ENCODE measurements around the gene NAV3. TPM values are rescaled to one million over a fixed set of nuclear protein-coding genes. Genes with fewer than 3 reads are reported as not detected.
"Not testable (repeated sequence)": the region's sequence is repeated elsewhere in the genome, so short reads cannot be mapped to it uniquely, and the experiment has no call there.

Gene NAV3
- total and polyA plus RNA-seq, 5 experiments from 2014 or later, result not detected

GRCh38 chr12:78101113-78101876 lies 270.6 kb downstream of the NAV3 start:
- Mint-ChIP-seq H3K27me3 (no peaks in the 10 kb centered on the region), H3K9me3 (peaks cover 0 to 20% (median 0%) of the 10 kb centered on the region in 9 donors), H3K4me3 (no peak overlapping the region), H3K36me3 (no peaks in the 10 kb centered on the region), H3K27ac (no peak overlapping the region), H3K4me1 (no peaks in the 10 kb centered on the region)
- POLR2A ChIA-PET, result no interaction called here
- ATAC-seq (no peak), DNase-seq (no peak)

GRCh38 chr12:78101946-78102635 lies 271.4 kb downstream of the NAV3 start:
- H3K27ac Mint-ChIP-seq, result no peak overlapping the region
- POLR2A ChIA-PET, result no interaction called here
- no peak overlapping the region for H3K4me3 Mint-ChIP-seq
- peaks cover 0 to 12% (median 5%) of the 10 kb centered on the region in 9 donors for H3K9me3 Mint-ChIP-seq
- ATAC-seq, result no peak
- H3K36me3 Mint-ChIP-seq, result no peaks in the 10 kb centered on the region
- DNase-seq, result no peak
- no peaks in the 10 kb centered on the region for H3K4me1 Mint-ChIP-seq
- H3K27me3 Mint-ChIP-seq, result no peaks in the 10 kb centered on the region

- H3K4me1 Mint-ChIP-seq, ATAC-seq, DNase-seq, H3K4me3 Mint-ChIP-seq, H3K36me3 Mint-ChIP-seq, H3K27ac Mint-ChIP-seq, POLR2A ChIA-PET, H3K27me3 Mint-ChIP-seq: not testable (repeated sequence)
- peaks cover 0 to 16% (median 8%) of the 10 kb centered on the region in 9 donors for H3K9me3 Mint-ChIP-seq
Observed at GRCh38 chr12:78102801-78103200, 272.1 kb downstream of the NAV3 start.

- Mint-ChIP-seq H3K4me1 (no peaks in the 10 kb centered on the region), H3K4me3 (no peak overlapping the region), H3K36me3 (peaks cover 0 to 5% (median under 1%) of the 10 kb centered on the region in 3 donors), H3K27me3 (no peaks in the 10 kb centered on the region), H3K27ac (no peak overlapping the region), H3K9me3 (peaks cover 3 to 34% (median 14%) of the 10 kb centered on the region in 9 donors)
- ATAC-seq, result no peak
- DNase-seq, result no peak
- POLR2A ChIA-PET, result no interaction called here
Observed at GRCh38 chr12:78115889-78116288, 285.2 kb downstream of the NAV3 start.

- no peak overlapping the region for H3K4me3 Mint-ChIP-seq
- no peaks in the 10 kb centered on the region for H3K27me3 Mint-ChIP-seq
- no peaks in the 10 kb centered on the region for H3K4me1 Mint-ChIP-seq
- POLR2A ChIA-PET, result no interaction called here
- DNase-seq, result no peak
- peaks cover 0 to 22% (median 7%) of the 10 kb centered on the region in 9 donors for H3K9me3 Mint-ChIP-seq
- ATAC-seq, result no peak
- peaks cover 0 to 5% (median 0%) of the 10 kb centered on the region in 3 donors for H3K36me3 Mint-ChIP-seq
- H3K27ac Mint-ChIP-seq, result no peak overlapping the region
Observed at GRCh38 chr12:78118036-78118435, 287.3 kb downstream of the NAV3 start.

- no peaks in the 10 kb centered on the region for H3K4me1 Mint-ChIP-seq
Observed at GRCh38 chr12:78118486-78118885, 287.8 kb downstream of the NAV3 start.

GRCh38 chr12:78119351-78119918 lies 288.7 kb downstream of the NAV3 start:
- H3K27ac Mint-ChIP-seq, result no peak overlapping the region
- DNase-seq (no peak), ATAC-seq (no peak)
- no peaks in the 10 kb centered on the region for H3K4me1 Mint-ChIP-seq
- no peak overlapping the region for H3K4me3 Mint-ChIP-seq
- H3K36me3 Mint-ChIP-seq, result no peaks in the 10 kb centered on the region
- POLR2A ChIA-PET, result no interaction called here
- H3K9me3 Mint-ChIP-seq, result peaks cover 0 to 11% (median 2%) of the 10 kb centered on the region in 9 donors
- H3K27me3 Mint-ChIP-seq, result no peaks in the 10 kb centered on the region

More at GRCh38 chr12:78118486-78118885, 287.8 kb downstream of the NAV3 start:
- DNase-seq (no peak), ATAC-seq (no peak)
- Mint-ChIP-seq H3K27me3 (no peaks in the 10 kb centered on the region), H3K4me3 (no peak overlapping the region), H3K36me3 (peaks cover 0 to 5% (median 0%) of the 10 kb centered on the region in 3 donors), H3K9me3 (peaks cover 0 to 21% (median 7%) of the 10 kb centered on the region in 9 donors), H3K27ac (no peak overlapping the region)
- POLR2A ChIA-PET, result no interaction called here

- Mint-ChIP-seq H3K36me3 (no peaks in the 10 kb centered on the region), H3K9me3 (peaks cover 0 to 11% (median 2%) of the 10 kb centered on the region in 9 donors), H3K27me3 (no peaks in the 10 kb centered on the region), H3K4me1 (no peaks in the 10 kb centered on the region), H3K4me3 (no peak overlapping the region), H3K27ac (no peak overlapping the region)
- POLR2A ChIA-PET, result no interaction called here
- ATAC-seq (no peak), DNase-seq (no peak)
Observed at GRCh38 chr12:78120306-78120705, 289.6 kb downstream of the NAV3 start.

GRCh38 chr12:78120866-78121560 lies 290.3 kb downstream of the NAV3 start:
- Mint-ChIP-seq H3K9me3 (peaks cover 0 to 10% (median 2%) of the 10 kb centered on the region in 9 donors), H3K27me3 (no peaks in the 10 kb centered on the region), H3K36me3 (no peaks in the 10 kb centered on the region), H3K4me1 (no peaks in the 10 kb centered on the region), H3K4me3 (no peak overlapping the region), H3K27ac (no peak overlapping the region)
- no peak for DNase-seq
- POLR2A ChIA-PET, result no interaction called here
- ATAC-seq, result no peak

- no peaks in the 10 kb centered on the region for H3K4me1 Mint-ChIP-seq
- ATAC-seq, result no peak
- POLR2A ChIA-PET, result no interaction called here
- DNase-seq, result no peak
- no peak overlapping the region for H3K4me3 Mint-ChIP-seq
- H3K27ac Mint-ChIP-seq, result no peak overlapping the region
- H3K9me3 Mint-ChIP-seq, result peaks cover 0 to 10% (median 3%) of the 10 kb centered on the region in 9 donors
- no peaks in the 10 kb centered on the region for H3K27me3 Mint-ChIP-seq
- no peaks in the 10 kb centered on the region for H3K36me3 Mint-ChIP-seq
Observed at GRCh38 chr12:78121969-78122610, 291.4 kb downstream of the NAV3 start.

GRCh38 chr12:78128211-78128610 lies 297.5 kb downstream of the NAV3 start:
- H3K4me1 Mint-ChIP-seq, result no peaks in the 10 kb centered on the region
- no peak overlapping the region for H3K4me3 Mint-ChIP-seq
- H3K36me3 Mint-ChIP-seq, result no peaks in the 10 kb centered on the region
- no peak overlapping the region for H3K27ac Mint-ChIP-seq
- no peak for ATAC-seq
- peaks cover 0 to 11% (median 5%) of the 10 kb centered on the region in 9 donors for H3K9me3 Mint-ChIP-seq
- POLR2A ChIA-PET, result no interaction called here
- no peak for DNase-seq
- no peaks in the 10 kb centered on the region for H3K27me3 Mint-ChIP-seq

GRCh38 chr12:78143717-78144116 lies 313.0 kb downstream of the NAV3 start:
- no peak overlapping the region for H3K27ac Mint-ChIP-seq
- H3K9me3 Mint-ChIP-seq, result peaks cover 0 to 1% (median 0%) of the 10 kb centered on the region in 9 donors
- no peaks in the 10 kb centered on the region for H3K4me1 Mint-ChIP-seq
- no peak for ATAC-seq
- DNase-seq, result no peak
- H3K27me3 Mint-ChIP-seq, result no peaks in the 10 kb centered on the region
- POLR2A ChIA-PET, result no interaction called here
- H3K4me3 Mint-ChIP-seq, result no peak overlapping the region
- no peaks in the 10 kb centered on the region for H3K36me3 Mint-ChIP-seq

Measured in naive thymus-derived CD8-positive, alpha-beta T cell (primary cell).